Esophagus muscularis mucosa (tissue), 4 donors: Measurements from ENCODE around the gene SFSWAP.

Source experiments
- CTCF ChIP-seq, 3 experiments: fragments of 200-600 bp in 2 of 3; fragments of 450-650 bp in 1 of 3; sonication (generic) in 2 of 3; IDR thresholded peaks; one replicate each; pipeline ENCODE4 v1.5.1; 2017 to 2019; ENCODE audit warnings: antibody characterized with exemption in 3 of 3, mild to moderate bottlenecking in 2 of 3, moderate library complexity in 1 of 3
- EP300 ChIP-seq: sonication (generic); formaldehyde crosslinking; IDR thresholded peaks from one replicate; pipeline ENCODE4 v1.6.1; 2017; ENCODE audit warnings: antibody characterized with exemption
- POLR2A ChIP-seq: fragments of 450-650 bp; IDR thresholded peaks from one replicate; pipeline ENCODE4 v1.6.1; 2017; ENCODE audit warnings: antibody characterized with exemption, moderate library complexity, mild to moderate bottlenecking, low read depth
- POLR2AphosphoS5 ChIP-seq, 2 donors: sonication (generic); formaldehyde crosslinking; IDR thresholded peaks; one replicate each; pipeline ENCODE4 v1.6.1; 2017; ENCODE audit warnings: antibody characterized with exemption in 2 of 2

DNA sequence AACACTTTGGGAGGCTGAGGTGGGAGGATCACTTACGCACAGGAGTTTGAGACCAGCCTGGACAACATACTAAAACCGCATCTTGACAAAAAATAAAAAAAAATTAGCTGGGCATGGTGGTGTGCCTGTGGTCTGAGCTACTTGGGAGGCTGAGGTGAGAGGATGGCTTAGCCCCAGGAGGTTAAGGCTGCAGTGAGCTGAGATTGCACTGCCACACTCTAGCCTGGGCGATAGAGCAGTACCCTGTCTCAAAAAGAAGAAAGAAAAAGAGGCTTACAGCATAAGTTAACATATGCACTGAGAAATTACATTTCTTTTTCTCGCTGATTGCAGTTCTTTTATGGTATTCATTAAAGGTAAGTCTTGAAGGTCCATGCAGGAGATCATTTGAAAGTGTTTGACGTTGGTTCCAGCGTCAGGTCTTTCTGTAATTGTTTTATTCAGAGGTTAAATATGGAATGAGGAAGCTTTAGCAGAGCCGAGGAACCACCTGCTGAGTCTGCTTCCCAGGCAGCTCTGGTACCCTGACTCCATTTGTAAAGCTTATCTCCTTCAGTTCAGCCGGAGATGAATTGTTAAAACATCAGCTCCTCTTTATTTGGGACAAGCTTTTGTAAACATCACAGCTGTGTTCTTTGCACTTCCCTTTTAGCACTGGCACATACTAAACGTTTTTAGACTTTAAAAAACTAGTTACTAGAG lies 18.5 kb downstream of the SFSWAP start:
- TF ChIP-seq CTCF (IDR thresholded peaks at IDR 0.05) (no peak), EP300 (no peak), POLR2A (no peak), POLR2AphosphoS5 (IDR thresholded peaks at IDR 0.05) (no peak)
